Measurements from ENCODE around the gene BCAS1.
"Not testable (repeated sequence)": the region's sequence is repeated elsewhere in the genome, so short reads cannot be mapped to it uniquely, and the experiment has no call there.

BCAS1 gene

GRCh38 chr20:53980031-53980465 lies 90.3 kb downstream of the BCAS1 start:
- no peak for DNase-seq

GRCh38 chr20:53978497-53978896 lies 91.9 kb downstream of the BCAS1 start:
- no peak for DNase-seq

DNA sequence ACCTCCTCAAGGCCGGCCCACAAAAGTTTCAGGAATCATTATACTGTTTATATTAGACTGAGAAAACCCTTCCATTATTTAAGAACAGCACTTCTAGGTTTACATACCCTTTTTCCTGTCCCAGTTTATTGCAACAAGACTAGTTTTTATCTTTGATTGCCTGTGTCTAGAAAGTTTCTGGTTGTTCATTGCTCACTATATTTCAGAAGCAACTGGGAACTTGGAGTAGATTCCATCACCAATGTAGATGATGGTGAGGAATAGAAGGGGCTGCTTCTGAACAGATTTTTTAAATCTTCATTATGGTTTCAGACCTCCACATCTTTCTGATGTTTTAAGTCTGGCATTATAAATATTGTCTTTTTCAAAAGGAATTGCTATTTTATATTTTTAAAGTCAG lies 93.0 kb downstream of the BCAS1 start:
- no peak for DNase-seq

- no peak for DNase-seq
Observed at GRCh38 chr20:53975761-53976160, 94.6 kb downstream of the BCAS1 start.

DNA sequence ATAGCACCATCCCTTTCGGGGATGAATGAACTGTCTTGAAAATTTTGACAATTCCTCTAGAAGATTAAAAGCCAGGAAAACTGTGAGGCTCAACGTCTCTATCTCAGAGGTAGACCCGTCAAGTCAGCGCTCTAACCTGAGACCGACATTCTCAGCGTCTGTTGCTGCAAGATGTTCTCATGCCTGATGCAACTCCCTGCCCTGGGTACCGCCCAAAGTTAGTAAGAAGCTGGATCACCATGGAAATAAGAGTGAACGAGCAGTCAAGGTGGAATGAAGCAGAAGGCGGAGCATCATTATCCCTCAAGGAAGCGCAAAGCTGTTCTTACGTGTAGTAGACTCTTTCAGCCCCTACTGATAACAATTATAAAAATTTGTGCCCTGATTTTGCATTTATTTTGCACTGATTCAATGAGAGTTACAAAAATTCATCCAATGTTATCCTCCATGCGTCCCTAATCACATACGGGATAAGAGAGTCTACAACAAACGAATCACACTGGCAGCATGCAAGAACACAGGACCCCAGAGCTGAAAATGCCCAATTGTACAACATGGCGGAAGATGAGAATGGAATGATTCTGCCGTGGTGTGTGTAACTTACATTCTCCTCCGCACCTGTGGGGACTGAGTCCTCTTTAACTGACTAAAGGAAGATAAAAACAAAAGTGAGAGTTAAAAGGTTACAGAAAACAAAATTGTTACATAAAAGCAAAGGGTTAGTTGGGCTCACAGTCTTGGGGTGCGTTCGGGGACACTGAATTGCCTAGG lies 95.4 kb downstream of the BCAS1 start:
- DNase-seq, result no peak

GRCh38 chr20:53973882-53974281 lies 96.5 kb downstream of the BCAS1 start:
- not testable (repeated sequence) for DNase-seq

DNA sequence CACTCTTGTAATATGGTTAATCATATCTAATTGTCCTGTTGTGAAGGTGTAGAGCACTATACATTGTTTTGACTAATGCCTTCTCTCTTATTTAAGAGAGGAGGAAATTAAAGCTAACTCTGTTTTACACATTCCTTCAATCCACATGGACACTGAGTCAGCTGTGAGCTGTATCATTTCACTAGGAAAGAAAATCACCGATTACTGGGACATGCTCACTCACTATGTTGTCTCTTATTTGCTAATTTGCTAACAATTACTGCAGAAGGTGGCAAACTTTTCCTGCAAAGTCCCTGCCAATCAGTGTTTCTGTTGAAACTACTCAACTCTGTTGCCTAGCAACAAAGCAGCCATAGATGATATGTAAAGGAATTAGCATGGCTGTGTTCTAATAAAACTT lies 98.2 kb downstream of the BCAS1 start:
- DNase-seq, result no peak

- no peak for DNase-seq
Observed at GRCh38 chr20:53971096-53971683, 99.2 kb downstream of the BCAS1 start.

GRCh38 chr20:53970232-53970631 lies 100.2 kb downstream of the BCAS1 start:
- DNase-seq, result no peak

DNA sequence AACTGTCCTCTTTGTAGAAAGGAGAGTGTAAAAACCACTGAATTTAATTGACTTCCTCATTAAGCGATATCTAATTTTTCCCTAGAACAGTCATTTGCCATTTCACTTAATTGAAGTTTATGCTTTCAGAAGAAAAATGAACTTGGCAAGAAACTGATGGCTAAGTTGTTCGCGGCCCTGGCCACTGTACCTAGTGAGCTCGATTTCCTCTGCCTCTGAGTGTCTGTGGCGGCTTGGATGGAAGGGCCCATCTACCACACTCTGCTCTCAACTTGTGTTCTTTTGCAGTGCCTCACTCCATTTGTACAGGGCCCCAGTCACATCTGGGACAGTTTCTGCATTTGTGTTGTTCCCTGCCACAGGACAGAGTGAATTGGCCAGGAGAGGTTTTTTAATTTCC lies 102.9 kb downstream of the BCAS1 start:
- no peak for DNase-seq

DNA sequence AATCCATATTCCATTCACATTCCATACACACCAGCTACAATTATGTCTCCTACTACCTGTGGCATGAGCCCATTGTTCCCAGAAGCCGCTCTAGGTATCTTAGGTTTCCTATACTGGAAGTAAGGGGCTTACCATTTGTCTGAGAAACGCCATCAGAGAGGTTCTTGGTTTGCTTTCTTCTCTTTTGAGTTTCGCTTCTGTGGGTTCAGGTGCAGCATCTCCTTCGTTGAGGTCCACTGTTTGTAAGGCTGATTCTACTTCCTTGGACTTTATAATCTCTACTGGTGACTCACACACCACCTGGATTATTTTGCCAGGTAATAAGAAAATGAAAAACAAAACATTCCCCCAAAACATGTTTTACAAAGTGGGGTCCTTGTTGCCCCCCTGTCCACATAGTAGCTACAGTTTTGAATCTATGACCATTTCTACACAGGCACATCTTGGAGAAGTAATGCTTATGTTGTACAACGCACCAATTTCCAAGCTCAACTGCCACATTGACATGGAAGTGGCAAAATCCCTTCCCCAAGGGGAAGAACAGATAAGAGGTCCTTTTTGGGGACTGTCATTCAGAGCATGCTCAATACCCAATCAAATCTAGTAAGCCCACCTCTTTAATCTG lies 103.5 kb downstream of the BCAS1 start:
- no peak for DNase-seq

DNA sequence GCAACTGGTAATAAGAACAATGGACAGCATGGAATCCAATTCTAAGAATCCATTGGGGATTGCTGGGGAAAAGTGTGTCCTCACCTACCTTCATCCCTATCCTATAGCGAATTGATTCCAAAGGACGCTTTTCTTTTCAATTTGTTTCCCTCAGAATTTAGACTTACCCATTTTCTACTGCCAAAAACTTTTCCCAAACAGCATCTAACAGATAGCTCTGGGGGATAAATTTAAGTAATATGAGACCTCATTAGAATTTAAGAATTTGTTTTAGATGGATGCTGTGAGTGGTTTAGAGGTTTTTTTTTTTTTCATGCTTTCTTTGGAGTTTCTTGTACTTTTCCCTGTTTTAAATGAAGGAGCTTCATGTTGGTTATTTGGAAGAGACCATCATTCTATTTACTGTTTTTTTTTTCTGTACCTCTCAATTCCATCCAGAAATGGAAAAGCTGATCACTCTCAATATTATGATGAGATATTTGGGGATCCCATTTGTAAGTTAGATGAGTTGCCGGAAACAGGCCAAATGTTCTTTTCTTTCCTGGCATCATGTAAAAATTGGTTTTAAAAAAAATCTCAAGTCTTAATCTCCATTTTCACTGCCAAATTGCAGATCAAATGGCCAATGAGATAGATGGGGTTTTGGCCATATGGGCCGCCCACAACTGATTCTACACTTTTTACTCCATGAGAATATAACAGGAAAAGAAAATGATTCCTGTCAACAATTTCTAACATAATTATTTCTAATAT lies 105.7 kb downstream of the BCAS1 start:
- no peak for DNase-seq

DNA sequence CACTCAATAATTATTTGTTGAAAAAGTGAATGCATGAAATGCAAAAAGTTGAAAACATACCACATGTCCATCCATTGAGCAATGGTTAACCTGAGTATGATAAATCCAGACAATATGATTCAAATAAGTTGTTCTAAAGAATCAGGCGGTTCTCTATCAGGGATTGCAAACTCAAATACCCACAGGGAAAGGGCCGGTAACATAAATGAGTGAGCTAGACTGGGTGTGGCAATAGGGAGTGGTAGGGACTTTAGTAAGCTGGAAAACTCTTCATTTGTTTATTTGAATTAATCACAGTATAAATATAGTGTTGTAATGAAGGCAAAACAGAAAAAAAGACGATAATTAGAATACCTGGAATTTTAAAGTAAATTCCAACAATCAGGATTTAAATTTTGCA lies 106.3 kb downstream of the BCAS1 start:
- no peak for DNase-seq

DNA sequence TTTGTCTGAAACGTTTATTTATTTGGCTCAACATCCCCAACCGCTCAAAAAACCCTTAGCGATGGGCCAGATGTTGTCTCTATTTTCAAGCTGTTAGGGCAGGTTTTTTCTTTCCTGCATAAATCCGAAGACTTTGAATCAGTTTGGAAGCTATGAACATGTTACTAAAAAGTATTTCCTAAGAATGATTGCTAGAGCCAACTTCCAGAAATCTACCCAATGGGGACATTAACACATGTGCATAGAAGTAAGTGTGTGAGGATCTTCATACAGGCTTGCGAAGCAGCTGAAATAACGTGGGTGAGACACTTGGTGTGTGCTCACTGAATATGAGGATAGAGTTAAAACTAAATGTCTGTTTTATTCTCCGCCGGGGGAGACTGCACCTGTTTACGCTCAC lies 106.8 kb downstream of the BCAS1 start:
- no peak for DNase-seq

DNA sequence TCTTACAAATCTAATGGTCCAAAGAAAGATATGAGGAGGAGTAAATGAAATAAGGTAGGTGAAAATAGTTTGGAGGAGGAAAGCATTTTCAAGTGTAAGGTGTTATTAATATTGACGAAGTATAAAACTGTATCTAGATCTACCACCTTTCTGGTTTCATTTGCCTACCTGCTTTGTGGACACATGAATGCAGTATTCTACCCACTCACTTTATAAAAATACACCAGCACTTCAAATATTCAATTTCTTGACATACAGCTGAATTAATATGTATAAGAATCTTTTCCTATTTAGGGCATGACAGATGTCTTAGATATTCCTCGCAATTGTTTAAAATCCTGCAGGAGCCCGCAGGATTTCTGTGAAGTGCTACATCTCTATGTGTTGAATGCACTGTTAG lies 108.0 kb downstream of the BCAS1 start:
- no peak for DNase-seq

DNA sequence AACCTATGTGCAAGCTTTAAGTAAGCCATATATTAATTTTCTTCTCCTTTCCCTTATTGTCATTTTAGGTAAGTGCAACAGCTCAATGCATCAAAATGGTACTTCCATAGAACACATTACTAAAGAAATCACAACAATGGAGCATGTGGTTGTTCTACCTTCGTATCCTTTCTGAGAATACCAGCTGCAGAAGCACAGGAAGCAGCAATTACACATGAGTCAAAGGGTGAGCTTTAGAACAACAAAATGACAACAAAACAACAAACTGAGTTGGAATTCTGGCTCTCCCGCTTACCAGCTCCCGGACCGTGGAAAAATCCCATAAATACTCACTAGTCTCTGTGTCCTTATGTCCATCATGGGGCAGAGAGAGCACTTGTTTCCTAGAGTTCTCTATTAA lies 108.9 kb downstream of the BCAS1 start:
- no peak for DNase-seq

DNA sequence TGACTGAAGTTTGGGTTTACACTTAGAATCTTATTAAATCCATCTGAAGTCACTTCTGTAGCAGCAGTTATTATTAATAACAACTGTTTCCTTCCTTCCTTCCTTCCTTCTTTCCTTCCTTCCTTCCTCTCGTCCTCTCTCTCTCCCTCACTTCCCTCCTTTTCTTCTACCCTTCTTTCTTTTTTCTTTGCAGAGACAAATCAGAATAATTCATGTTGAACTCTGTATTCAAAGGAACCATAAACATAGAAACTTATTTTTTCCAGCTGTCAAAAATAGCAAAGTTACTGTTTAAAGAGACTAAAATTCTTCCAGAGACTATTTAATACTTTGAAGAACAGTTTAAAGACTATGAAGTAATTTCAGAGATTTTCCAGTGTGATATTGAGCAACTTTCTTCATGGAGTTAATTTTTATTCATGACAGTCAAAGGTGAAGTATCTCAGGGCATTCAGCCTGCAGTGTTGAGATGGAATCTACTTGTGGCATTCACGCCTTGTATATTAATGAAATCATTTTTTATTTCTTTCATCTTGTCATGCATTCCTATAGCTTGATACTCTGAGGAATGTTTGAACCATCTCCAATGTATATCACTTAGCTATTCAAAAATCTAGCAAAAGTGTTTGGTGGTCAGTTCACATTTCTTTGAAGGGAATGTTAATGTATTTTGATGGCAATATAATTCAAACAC lies 109.7 kb downstream of the BCAS1 start:
- DNase-seq, result no peak

GRCh38 chr20:53959911-53960578 lies 110.3 kb downstream of the BCAS1 start:
- DNase-seq, result no peak

GRCh38 chr20:53958260-53958659 lies 112.1 kb downstream of the BCAS1 start:
- DNase-seq, result no peak

DNA sequence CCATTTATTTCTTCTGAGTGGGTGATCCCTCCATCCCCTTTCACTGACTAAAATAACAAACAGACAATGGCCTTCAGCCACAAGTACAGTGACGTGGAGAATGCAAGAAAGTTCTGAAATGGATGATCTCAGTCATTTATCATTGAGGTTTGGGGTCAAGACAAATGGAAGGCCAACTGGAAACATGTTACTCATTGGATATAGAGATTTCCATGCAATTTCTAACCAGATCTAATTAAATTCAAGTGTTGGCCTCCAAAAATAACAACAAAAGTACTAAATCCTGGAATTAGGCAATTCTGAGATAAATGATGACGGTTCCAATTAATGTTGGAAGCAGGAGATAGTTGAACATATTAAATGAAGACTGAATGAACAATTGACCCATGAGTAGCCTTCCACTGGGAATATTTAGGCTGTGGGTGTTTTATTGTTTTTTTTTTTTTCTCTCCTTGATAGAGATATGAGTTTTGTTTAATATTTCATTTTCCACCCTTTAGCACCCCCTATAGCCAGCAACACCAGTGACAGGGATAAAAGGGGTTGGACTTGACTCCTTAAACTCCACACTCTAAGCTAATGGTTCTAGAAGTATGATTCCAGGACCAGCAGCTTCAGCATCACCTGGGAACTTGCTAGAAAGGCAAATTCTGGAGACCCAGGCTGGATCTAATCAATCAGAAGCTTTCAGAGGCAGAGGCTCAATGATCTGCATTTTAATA lies 112.8 kb downstream of the BCAS1 start:
- no peak for DNase-seq

GRCh38 chr20:53956013-53956715 lies 114.2 kb downstream of the BCAS1 start:
- DNase-seq, result no peak

All from NCI-H2029 (cell line).